NCI-H2196 (cell line): ENCODE measurements around the gene DDI2.
"Not testable (repeated sequence)": the region's sequence is repeated elsewhere in the genome, so short reads cannot be mapped to it uniquely, and the experiment has no call there.

ENCODE experiments used
- DNase-seq: peaks from one replicate; lab custom pipeline; 2025; ENCODE audit not compliant: unreplicated experiment; lab: John Stamatoyannopoulos, UW

The DDI2 gene

DNA sequence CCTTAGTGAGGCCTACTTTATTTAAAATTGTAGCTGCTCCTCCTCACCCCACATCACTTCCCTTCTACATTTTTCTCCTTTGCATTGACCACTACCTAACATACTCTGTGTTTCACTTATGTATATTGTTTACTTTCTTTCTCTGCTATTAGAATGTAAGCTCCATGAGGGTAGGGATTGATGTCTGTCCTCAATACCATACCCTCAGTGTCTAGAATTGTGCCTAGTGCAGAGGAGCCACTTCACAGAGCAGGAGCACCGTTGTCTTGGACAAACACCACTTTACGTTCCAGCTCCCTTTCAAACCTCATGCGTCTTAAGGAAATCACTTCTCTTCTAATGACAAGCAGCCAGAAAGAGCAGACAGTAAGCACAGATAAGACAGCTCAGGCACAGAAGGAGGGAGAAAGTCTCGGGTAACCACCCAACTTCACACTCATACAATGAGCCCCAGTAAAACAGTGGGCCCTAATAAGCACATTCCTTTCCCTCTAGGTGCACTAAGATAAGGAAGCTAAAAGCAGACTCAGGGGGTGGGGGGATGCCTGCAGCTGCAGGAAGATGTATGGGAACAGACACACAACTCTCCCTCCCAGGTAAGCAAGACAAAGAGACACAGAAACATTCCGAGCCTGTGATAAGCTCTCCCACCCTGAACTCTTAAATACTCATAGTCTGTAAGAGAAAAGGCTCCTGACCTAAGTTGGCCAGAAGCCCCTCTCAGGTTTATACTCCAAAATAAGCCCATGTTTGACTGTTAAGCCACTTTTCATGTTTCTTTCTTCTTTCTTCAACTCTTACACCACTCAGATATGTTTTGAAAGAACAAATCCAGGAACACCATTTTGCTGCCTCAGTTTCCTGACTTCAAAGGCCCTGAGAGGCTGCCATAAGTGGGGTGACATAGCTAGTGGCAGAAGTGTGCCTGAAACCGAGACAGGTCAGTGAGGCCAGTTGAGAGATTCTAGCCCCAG lies 59.7 kb downstream of the DDI2 start:
- DNase-seq = no peak

DNA sequence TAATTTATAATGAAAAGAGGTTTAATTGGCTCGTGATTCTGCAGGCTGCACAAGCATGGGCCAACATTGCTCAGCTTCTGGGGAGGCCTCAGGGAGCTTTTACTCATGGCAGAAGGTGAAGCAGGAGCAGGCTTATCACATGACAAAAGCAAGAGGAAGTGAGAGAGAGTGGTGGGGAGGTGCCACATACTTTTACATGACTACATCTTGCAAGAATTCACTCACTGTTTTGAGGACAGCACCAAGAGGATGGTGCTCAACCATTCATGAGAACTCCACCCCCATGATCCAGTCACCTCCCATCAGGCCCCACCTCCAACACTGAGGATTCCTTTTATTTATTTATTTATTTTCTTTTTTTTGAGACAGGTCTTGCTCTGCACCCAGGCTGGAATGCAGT lies 61.3 kb downstream of the DDI2 start:
- DNase-seq = no peak

DNA sequence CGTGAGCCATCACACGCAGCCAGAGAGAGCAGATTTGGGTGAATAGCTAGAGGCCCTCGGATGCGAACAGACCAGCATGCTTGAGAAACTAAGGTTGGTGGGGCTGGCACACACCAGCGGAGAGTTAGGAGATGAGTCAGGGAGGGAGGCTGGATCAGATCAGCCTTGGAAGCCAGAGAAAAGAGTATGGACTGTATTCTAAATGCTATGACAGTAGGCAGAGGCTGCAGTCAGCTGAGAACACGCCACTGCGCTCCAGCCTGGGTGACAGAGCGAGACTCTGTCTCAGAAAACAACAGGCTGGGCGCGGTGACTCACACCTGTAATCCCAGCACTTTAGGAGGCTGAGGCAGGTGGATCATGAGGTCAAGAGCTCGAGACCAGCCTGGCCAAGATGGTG lies 62.9 kb downstream of the DDI2 start:
- DNase-seq = no peak

DNA sequence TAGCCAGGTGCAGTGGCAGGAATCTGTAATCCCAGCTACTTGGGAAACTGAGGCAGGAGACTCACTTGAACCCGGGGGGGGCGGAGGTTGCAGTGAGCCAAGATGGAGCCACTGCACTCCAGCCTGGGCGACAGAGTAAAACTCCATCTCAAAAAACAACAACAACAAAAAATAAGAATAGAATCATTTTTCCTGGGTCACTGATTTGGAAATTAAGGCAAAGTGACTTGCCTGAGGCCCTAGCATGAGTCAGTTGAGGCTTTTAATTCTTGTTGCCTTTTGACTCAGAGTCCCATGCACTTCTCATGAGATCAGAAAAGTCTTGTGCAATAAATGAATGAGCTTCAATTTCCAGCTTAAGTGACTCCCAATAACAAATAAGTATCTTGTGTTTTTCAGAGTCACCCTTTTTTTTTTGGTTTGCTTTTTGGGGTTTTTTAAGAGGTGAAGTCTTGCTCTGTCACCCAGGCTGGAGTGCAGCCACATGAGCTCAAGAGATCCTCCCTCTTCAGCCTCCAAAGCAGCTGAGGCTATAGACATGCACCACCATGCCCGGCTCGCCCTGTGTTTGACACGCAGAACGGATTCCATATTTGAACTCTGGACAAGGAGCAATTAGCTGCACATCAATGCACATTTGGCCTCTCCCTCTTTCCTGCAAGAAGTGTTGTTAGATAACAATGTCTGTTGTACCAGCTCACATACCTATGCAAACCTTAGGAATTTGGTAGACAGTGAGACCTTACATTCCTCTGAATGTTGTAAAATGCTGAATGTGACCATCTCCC lies 63.5 kb downstream of the DDI2 start:
- no peak for DNase-seq

DNA sequence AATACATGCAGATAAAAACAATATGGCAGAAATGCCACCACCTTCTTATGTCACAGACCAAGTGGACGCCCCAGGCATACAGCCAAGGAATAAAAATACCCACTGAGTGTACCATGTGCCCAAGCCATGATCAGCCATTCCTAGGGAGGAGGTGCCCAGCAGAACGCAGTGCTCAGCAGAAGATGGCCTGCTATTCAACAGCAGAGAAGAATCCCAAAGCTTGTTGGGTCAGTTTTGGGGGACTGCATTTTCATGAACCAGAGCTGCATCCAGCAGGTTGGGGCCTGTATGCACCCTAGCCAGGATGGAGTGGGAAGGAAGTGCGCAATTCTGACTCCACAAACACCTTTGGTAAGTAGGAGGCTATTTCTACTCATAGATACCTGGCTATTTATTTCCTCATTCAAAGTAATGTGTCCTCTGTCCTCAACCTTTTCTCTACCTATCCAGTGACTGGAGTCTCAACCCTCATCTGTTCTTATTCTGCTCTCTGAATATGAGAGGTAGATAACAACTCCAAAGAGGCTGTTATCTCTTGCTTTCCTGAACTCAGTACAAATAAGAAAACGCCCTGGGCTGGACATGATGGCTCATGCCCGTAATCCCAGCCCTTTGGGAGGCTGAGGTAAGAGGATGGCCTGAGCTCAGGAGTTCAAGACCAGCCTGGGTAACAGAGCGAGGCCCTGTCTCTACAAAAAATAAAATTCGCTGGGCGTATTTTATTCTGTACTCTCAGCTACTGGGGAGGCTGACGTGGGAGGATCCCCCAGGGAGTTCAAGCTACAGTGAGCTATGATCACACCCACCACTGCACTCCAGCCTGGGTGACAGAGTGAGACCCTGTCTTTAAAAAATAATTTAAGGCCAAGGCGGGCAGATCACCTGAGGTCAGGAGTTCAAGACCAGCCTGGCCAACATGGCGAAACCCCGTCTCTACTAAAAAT lies 64.4 kb downstream of the DDI2 start:
- DNase-seq = no peak

DNA sequence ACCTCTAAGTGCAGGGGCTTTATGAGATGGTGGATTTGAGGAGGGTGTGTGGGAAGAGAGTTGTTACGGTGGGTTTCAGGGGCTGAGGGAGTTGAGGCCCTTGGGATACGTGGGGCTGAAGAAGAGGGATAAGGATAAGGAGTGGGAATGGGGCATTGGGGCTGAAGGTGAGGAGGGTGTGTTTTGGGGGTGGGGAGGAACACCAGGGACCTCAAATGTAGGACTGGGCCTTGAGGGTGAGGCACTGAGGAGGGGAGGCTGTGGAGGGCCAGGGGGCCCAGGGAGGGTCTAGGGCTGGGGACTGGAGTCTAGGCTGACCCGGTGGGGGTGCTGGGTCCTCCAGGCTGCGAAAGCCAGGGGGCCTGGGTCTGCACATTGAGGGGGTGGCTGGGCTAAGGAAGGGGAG lies 65.7 kb downstream of the DDI2 start:
- no peak for DNase-seq

DNA sequence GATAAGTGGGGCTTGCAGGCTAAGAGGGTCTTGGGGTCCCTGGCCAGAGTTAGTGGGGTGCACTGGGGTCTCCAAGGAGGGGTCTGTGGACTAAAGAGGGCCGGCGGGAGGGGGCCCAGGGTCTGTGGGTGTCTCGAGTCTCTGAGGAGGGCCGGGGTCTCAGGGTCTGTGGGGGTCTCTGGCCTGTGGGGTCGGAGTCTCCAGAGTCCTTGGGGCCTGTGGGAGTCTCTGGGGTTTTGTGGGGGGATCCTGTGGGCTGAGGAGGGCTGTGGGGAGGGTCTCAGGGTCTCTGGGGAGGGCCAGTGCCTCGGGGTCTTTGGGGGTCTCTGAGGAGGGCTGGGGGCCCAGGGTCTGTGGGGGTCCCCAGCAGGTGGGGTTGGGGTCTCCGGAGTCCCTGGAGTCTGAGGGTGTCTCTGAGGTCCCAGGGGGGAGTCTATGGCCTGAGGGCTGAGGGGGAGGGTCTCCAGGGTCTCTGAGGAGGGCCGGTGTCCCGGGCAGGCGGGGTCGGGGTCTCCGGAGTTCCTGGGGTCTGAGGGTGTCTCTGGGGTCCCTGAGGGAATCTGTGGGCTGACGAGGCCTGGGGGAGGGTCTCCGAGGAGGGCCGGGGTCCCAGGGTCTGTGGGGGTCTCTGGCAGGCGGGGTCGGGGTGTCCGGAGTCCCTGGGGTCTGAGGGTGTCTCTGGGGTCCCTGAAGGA lies 66.2 kb downstream of the DDI2 start:
- DNase-seq = no peak

DNA sequence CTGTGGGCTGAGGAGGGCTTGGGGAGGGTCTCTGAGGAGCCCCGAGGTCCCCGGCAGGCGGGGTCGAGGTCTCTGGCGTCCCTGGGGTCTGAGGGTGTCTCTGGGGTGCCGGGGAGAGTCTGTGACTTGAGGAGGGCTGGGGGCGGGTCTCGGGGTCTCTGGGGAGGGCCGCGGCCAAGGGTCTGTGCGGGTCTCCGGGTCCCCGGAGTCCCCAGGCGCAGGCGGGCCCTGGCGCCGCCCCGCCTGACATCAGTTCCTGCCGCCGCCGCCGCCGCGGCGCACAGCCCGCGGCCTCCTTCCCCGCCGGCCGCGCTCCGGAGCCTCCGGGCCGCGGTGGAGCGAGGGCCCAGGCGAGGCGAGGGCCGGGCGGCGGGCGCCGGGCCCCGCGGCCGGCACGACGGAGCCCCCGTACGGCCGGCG lies 66.8 kb downstream of the DDI2 start, which contains the start of gene PLEKHM2:
Gene PLEKHM2, plus strand, starts transcription at position 279 of the 420 bp plus-strand sequence. CDS start 239 bp downstream, outside the sequence.
- no peak for DNase-seq

DNA sequence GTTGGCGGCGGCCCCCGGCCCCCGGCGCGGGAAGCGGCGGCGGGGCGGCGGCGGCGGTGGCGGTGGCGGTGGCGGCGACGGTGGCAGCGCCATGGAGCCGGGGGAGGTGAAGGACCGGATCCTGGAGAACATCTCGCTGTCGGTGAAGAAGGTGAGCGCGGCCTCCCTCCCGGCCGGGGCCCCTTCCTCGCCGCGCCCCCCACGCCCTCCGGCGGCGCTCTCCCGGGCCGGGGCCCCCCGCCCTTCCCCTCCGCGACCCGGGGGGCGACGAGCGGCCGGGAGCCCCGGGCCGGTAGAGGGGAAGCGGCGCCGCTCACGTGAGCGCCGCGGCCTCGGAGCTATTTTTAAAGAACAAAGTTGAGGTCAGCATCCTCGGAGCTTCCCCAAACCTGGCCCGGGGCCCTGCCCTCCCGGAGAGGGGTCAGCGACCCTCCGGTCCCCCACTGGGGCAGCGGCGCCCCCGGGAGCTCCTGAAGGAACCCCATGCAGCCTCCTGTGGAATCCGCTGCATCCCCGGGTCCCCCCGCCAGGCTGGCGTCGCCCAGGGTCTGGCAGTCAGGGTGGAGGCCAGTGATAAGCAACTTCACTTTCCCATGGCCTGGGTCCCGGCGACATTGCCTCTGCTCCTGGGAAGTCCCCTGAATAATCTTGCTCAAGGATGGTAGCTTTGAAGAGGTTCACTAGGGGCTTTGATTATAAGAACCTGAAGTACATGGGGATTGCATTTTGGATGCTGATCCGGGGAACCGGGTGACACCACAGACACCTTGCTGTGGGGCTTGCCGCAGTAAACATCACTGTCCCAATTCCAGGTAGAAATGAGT lies 67.4 kb downstream of the DDI2 start:
- no peak for DNase-seq

DNA sequence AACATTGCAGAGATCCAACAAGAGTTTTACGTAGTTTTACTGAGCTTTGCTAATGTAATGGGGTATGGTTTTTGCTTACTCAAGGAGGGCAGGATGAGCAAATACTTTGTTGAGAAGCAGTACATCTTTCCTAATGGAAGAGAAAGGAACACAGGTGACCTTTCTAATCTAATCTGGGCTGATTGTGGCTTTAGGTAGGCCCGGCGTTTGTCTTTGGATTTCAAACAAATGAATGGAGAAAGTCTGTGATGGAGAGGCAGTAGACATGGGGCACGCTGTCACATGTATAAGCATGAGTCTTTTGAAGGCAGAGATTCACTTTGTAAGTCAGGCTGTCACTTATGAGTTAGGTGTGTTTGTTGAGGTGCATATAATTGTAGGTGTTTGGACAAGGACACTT lies 68.6 kb downstream of the DDI2 start:
- DNase-seq = no peak

DNA sequence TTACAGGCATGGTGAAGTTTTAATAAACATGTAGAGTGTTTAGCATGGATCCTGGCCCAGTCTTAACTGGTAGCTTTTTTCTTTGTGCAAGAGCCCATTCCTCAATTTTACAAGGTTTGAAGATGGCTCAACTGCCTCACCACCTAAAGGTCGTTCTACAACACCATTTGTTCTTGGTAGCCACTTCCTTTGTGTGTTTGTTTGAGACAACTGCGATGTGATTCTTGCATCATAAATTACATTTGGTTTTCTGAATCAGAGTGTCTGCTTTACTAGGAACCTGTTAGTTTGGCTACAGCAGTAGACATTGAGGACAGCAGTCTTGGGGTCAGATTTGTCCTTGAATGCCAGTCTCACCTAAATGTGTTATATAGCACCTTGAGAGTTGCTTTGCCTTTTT lies 70.2 kb downstream of the DDI2 start:
- DNase-seq = no peak

DNA sequence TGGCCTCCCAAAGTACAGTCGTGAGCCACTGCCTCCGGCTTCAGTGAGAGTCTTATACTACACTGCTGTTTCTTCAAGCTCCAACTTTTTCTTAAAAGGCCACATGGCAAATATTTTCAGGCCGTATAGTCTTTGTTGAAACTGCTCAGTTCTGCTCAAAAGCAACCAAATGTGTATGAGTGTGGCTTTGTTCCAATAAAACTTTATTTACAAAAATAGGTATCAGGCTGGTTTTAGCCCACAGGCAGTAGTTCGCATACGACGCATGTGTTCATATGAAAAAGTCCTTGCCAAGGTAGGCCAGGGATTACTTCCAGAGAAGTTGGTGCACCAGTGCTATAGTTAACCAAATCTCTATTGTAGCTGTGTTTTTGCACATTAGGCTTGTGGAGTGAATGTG lies 73.1 kb downstream of the DDI2 start:
- no peak for DNase-seq

DNA sequence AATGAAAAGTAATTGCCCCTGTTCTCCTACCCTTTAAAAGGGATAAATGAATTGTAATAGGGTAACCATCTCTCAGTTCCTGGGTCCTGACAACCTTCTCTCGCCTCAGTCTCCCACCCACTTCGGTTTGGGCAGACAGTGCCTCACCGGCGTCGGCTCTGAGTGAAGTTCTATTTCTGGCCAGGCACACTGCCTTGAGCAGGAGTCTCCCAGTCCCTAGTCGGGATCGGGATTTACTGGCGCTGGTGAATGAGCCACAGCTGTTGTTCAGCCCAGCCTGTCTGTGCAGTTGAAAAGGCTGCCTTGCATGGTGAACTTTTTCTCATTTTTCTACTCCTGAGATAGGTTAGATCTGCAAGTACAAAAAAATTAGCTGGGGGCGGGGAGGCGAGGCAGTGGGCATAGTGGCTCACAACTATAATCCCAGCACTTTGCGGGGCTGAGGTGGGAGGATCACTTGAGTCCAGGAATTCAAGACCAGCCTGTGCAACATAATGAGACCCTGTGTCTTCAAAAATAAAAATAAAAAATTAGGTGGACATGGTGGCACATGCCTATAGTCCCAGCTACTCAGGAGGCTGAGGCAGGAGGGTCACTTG lies 74.3 kb downstream of the DDI2 start:
- DNase-seq = no peak

DNA sequence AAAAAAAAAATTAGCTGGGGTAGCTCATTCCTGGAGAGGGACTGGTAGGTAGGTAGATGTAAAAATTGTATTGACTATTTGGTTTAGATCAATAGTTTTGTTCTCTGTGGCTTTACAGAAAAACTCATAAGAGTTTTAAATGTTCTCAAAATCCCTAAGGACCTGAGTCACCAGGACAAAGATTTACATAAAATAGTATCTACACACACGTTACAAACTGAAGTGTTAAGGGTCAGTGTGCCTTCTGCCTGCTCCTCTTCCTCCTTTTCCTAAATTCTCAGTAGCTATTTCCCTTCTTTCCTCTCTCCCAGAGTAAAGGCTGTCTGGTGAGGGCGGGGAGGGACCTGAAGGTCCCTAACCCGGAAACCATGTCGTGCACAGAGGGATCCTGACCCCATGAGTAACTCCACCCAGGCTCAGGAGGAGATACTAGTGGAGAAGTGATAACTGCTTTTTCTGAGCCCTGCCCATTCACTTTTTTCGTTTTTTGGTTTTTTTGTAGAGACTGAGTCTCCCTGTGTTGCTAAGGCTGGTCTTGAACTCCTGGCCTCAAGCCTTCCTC lies 74.9 kb downstream of the DDI2 start:
- no peak for DNase-seq

DNA sequence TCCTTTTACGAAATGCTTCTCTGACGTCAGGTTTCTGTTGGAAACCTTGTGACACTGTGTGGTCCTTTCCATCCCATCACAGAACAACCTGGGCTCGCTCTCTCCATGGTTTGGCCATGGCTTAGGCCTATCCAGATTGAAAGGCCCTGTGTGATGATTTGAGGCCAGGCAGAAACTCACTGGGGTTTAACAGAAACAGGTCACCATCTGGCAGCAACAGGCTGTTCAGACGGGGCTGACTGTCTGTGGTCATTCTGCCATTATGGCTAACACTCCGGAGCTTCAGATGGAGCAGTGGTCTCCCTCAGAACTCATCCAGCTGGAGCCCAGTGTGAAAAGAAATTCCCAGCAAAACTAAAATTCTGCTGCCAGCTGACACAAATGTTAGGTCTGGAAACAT lies 76.1 kb downstream of the DDI2 start:
- DNase-seq = no peak

DNA sequence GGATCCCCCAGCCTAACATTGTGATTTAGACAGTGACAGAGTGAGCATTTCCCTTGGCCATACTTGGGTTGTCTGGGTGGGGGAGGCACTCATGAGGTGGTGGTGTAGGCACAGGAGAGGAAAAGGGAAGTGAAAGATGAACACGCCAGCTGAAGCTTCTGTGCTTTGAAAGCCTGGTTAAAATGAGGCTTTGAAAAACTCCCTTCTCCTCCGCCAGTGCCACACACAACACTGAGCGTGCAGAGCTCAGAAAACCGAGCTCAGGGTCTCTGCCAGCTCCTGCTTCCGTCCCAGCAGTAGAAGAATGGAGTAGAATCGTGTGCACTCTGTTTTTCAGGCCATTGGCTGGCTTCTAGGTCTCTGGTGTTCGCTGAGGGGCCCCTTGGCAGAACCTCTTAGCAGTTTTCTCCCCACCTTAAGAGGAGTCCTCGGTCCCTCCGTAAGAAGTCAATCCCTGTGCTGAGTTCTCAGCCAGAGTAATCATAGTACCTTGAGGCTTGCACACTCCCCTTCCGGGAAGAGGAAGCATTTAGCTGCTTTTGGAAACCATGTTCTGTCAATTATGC lies 79.8 kb downstream of the DDI2 start:
- no peak for DNase-seq

DNA sequence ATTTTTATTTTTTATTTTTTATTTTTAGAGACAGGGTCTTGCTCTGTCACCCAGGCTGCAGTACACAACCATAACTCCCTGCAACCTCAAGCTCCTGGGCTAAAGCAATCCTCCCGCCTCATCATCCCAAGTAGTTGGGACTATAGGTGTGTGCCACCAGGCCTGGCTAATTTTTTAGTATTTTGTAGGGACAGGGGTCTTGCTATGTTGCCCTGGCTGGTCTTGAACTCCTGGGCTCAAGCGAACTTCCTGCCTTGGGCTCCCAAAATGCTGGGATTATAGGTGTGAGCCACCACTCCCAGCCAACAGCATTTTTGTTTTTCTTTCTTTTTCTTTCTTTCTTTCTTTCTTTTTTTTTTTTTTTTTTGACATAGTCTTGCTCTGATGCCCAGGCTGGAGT lies 80.9 kb downstream of the DDI2 start:
- no peak for DNase-seq

DNA sequence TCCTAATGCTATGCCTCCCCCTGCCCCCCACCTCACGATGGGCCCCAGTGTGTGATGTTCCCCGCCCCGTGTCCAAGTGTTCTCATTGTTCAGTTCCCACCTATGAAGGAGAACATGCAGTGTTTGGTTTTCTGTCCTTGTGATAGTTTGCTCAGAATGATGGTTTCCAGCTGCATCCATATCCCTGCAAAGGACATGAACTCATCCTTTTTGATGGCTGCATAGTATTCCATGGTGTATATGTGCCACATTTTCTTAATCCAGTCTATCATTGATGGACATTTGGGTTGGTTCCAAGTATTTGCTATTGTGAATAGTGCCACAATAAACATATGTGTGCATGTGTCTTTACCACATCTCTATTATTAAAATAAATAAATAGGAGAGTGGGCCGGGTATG lies 82.1 kb downstream of the DDI2 start:
- not testable (repeated sequence) for DNase-seq
